Subcutaneous adipose tissue (tissue), 4 donors: ENCODE measurements around the gene EPHA5. TPM values are rescaled to one million over a fixed set of nuclear protein-coding genes. Genes with fewer than 3 reads are reported as not detected.

Experiments
- total RNA-seq, 4 donors: library from RNA; depleted of rRNA; stranded (reverse); fragments of >200 nt; gene quantifications; one replicate each; pipeline ENCODE4 v1.1.0, GENCODE V29; 2016
- TF ChIP-seq, protein P1 (sequence below): fragments of 450-650 bp; IDR thresholded peaks from one replicate; pipeline ENCODE4 v1.5.1; 2016; ENCODE audit warnings: low read depth, mild to moderate bottlenecking, control low read depth, antibody characterized with exemption, moderate library complexity

Gene EPHA5
- total RNA-seq, 4 donors from 2014 or later = 0.44 TPM; not detected in 3

DNA sequence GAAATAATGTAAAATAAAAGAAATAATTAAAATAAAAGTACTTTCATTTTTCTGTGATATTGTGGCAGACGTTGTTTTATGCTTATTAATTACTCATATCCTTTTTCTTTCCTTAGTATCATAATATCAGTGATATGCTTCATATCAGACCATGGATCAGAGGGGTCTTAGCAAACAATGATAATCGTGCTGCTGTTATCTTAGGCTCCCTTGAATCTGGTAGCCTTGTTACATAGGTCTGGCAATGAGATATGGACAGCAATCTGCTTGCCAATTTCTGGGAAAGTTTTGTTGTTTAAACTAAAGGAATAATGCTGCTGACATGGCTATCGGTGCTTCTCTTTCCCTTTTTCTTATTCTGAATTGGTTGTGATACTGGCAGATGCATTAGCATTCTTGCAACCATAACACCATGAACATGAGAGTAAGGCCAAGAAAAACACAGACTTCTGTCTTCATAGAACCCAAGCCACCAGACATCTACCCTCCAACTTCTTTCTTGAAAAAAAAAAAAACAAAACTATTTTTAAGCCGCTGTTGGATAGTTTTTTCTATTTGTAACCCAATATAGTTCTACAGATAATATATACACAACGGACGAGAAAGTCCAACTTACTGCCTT is 16.4 kb downstream of the EPHA5 start:
- TF ChIP-seq, protein P1, sequence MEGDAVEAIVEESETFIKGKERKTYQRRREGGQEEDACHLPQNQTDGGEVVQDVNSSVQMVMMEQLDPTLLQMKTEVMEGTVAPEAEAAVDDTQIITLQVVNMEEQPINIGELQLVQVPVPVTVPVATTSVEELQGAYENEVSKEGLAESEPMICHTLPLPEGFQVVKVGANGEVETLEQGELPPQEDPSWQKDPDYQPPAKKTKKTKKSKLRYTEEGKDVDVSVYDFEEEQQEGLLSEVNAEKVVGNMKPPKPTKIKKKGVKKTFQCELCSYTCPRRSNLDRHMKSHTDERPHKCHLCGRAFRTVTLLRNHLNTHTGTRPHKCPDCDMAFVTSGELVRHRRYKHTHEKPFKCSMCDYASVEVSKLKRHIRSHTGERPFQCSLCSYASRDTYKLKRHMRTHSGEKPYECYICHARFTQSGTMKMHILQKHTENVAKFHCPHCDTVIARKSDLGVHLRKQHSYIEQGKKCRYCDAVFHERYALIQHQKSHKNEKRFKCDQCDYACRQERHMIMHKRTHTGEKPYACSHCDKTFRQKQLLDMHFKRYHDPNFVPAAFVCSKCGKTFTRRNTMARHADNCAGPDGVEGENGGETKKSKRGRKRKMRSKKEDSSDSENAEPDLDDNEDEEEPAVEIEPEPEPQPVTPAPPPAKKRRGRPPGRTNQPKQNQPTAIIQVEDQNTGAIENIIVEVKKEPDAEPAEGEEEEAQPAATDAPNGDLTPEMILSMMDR = no peak

DNA sequence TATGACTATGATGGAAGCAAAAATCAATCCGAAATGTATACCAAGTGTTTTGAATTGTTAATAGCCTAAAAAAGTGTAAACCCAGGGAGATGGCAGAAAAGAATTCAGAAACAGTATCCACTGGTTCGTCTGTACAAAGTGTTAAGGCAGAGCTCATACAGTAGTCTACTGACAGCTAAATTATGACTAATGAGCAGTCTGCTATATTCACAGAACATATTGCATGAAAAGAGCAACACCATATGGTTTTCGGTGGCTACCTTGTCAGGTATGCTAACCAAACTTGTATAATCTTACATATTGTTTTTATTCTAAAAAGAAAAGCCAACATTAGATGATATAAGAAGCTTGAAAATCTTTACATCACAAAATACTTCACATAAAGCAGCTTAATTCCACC is 18.5 kb downstream of the EPHA5 start:
- TF ChIP-seq, protein P1 = no peak

DNA sequence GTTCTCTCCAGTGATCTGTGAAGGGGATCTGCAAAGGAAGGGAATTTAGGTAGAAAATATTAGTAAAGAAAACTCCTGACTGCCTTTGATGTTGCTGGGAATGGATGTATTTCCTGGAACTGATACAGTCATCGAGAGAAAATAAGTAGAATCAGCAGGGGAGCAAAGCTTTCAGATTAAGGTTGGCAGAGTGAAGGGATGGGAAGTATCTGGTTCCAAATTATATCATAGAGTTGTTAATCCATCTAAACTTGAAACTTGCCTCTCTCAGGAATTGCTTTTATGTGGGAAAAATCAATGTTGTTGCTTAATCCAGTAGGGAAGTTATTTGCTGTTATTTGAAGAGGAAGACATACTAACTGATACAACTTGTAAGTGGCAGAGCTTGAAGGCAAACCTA is 19.3 kb downstream of the EPHA5 start:
- TF ChIP-seq, protein P1 = no peak

DNA sequence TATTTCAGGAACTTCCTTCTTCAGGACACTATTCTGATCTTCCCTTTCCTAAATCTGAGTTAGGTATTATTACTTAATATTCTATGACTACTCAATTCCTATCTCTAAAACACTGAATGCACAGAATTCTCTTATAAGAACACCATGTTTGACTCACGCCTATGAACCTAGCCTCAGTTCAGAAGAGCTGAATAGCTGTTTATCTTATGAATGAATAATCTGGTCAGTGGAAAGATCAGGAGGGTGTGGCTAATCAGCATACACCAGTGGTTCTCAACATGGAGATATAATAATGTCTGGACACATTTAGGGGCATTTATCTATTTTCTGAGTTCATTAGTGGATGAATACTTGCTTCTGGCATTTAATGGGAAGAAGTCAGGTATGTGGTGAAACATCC is 24.2 kb downstream of the EPHA5 start:
- TF ChIP-seq, protein P1 = no peak

DNA sequence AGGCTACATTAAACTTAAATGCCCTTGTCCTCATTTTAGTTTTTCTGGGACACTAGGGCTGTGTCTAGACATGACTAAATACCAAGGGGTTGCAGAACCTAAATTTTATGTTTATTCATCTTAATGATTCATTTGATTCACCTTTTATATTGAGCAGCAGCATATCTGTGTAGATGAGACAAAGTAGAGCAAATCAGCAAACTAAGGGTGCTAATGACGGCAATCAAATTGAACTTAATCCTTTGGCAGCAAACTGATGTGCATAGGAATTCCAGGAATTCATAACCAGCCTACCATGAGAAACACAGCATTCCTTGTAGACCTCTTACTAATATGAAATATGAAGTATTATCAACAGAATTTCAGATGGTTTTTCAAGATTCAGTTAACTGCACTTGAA is 25.1 kb downstream of the EPHA5 start:
- TF ChIP-seq, protein P1 = no peak

DNA sequence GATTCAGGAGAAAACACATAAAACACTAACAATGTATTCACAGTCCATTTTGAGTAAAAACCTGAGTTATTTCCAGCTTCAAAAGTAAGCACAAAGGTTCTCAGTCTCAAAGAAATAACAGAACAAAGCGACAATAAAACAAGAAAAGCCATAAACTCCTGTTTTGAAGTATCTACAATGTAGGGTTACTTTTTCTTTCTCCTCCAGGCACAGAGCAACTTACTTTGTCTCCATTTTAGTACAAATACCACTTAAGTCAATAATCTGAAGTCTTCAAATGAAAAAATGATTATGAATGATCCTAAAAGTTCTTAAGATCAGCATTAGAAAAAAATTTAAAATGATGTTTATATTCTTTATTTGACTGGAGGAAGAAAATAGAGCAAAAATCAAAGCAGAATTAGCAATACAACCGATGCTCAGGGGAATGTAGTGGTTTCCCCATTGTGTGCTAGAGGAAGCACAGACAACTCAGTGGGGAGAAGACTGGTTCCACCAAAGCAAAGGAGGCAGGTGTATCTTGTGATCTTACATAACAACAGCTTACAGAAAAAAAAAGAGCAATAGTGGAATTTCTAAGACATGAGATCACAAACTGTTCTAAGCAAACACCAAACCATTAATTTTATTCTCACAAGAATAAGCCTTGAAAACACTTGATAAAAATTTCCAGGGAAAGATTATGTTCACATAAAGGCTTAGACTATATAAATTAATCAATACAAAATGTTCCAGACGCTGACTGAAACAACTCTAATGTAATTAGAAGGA is 35.1 kb downstream of the EPHA5 start:
- TF ChIP-seq, protein P1 = no peak

DNA sequence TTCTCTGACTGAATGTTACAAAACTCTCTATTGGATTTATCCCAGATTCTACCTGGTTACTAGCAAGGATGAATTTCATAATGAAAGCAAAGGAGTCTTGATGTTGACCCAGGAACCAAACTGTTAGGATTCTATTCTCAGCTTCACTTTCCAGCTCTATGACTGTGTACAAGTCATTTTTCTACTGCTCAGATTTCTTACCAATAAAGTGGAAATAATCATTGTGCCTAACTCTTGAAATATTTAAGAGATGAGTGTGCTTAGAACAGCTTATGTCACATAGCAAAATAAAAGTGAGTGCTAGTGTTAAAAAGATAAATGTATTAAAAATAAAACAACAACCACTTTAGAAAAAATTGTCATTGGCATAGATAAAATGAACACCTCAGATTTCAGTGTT is 45.6 kb downstream of the EPHA5 start:
- TF ChIP-seq, protein P1 = no peak
